ENCODE measurements around the gene POLR1B. TPM values are rescaled to one million over a fixed set of nuclear protein-coding genes. Genes with fewer than 3 reads are reported as not detected.

The POLR1B gene
- total and polyA plus RNA-seq, 2 experiments from 2014 or later = 15.4 to 58.3 TPM

DNA sequence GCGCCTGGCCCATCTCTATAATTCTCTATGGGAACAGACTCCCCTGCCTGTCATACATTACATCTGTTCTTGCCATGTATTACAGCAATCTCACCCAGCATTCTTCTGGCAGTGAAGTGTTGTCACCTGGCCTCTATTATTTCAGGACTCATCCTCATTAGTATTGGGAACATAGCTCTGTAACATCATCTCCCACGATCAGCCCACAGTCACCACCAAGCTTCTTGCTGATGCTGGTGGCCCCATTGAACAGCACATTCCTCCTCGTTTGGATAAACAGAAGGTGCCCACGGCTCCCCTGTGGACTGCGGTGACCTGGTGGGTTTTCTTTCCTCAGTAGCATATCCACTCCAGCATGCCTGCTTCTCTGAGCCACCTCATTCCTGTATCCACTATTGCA, 63.7 kb downstream of the POLR1B start (continued):
- TF ChIP-seq ZNF462 (CRISPR knock-in tag; IDR thresholded peaks at IDR 0.05) = no peak
- no peak for TF ChIP-seq EZH2 (IDR thresholded peaks at IDR 0.05; ENCODE audit: low read depth, unreplicated experiment)
- no peak for TF ChIP-seq EZH2phosphoT487 (IDR thresholded peaks at IDR 0.05; ENCODE audit: unreplicated experiment)
- TF ChIP-seq ZNF331 (CRISPR knock-in tag; IDR thresholded peaks at IDR 0.05; ENCODE audit: low read depth) = no peak
- no peak for TF ChIP-seq CTCF (conservative IDR thresholded peaks at IDR 0.05; ENCODE audit: low read depth in 2 of 2)
- TF ChIP-seq ETS1 (IDR thresholded peaks at IDR 0.05) = no peak

- no peak overlapping the region for H3K27ac Mint-ChIP-seq
- Histone ChIP-seq H2AFZ (no peak overlapping the region), H3K36me3 (ENCODE audit: insufficient read depth) (no peaks in the 10 kb centered on the region), H3K4me3 (no peak overlapping the region), H4K20me1 (replicated peaks; ENCODE audit: insufficient read depth) (no peaks in the 10 kb centered on the region), H3F3A (replicated peaks; ENCODE audit: low read depth) (no peaks in the 10 kb centered on the region), H3K4me2 (no peak overlapping the region), H3K27ac (ENCODE audit: low read depth) (no peak overlapping the region), H3K79me2 (replicated peaks; ENCODE audit: insufficient read depth) (no peaks in the 10 kb centered on the region), H3K9me2 (ENCODE audit: insufficient read depth) (no peaks in the 10 kb centered on the region), H3K4me1 (ENCODE audit: insufficient read depth) (no peaks in the 10 kb centered on the region), H3K27me3 (ENCODE audit: insufficient read depth) (no peaks in the 10 kb centered on the region)
- DNase-seq (ENCODE audit: low spot score) (no peak), ATAC-seq (no peak)
- H3K9me3 Mint-ChIP-seq = peaks cover 21% of the 10 kb centered on the region
- H3K4me1 Mint-ChIP-seq = no peaks in the 10 kb centered on the region
- H3K4me3 Mint-ChIP-seq = no peak overlapping the region
- H3K36me3 Mint-ChIP-seq (ENCODE audit: low read depth) = 0 out of 3 replicates have a peak, but pooled peaks cover 3% of the 10 kb centered on the region
- peaks cover 8% of the 10 kb centered on the region for H3K27me3 Mint-ChIP-seq (ENCODE audit: insufficient read depth, low read depth, poor library complexity)
- TF ChIP-seq EZH2 (IDR thresholded peaks at IDR 0.05; ENCODE audit: low read depth, unreplicated experiment) = no peak
- TF ChIP-seq ETS1 (IDR thresholded peaks at IDR 0.05) = no peak
Observed at GRCh38 chr2:112606547-112606946, 64.3 kb downstream of the POLR1B start.

Data from GM23338 (cell line).